K562 (cell line): Measurements from ENCODE around the gene TINAGL1.

Experiments used
- BACH1 ChIP-seq: fragments of 200-800 bp; sonication (Bioruptor generic); IDR thresholded peaks from 2 replicates; pipeline ENCODE4 v1.6.1; 2016; ENCODE audit warnings: missing genetic modification characterization, missing compliant biosample characterization
- BRF2 ChIP-seq: IDR thresholded peaks from 3 replicates; pipeline ENCODE4 v1.6.1; 2011; ENCODE audit warnings: borderline replicate concordance, mild to moderate bottlenecking; ENCODE audit not compliant: insufficient read length, insufficient read depth
- FOXJ3 ChIP-seq: sonication (generic); formaldehyde crosslinking; IDR thresholded peaks from 2 replicates; pipeline ENCODE4 v1.4.0; 2020; ENCODE audit warnings: mild to moderate bottlenecking, missing genetic modification reagents
- IRF2 ChIP-seq: sonication (generic); formaldehyde crosslinking; IDR thresholded peaks from 2 replicates; pipeline ENCODE4 v1.8.1; 2022; ENCODE audit warnings: mild to moderate bottlenecking, missing genetic modification reagents
- JUNB ChIP-seq: fragments of 450-650 bp; formaldehyde crosslinking; conservative IDR thresholded peaks from 2 replicates; pipeline ENCODE4 v1.4.0; 2020; ENCODE audit warnings: mild to moderate bottlenecking
- RAD51 ChIP-seq: fragments of 450-650 bp; IDR thresholded peaks from 2 replicates; pipeline ENCODE4 v1.7.1; 2016; ENCODE audit warnings: low read depth, mild to moderate bottlenecking, borderline replicate concordance
- TAF7 ChIP-seq: fragments of 450-650 bp; IDR thresholded peaks from 2 replicates; pipeline ENCODE4 v1.6.1; 2016; ENCODE audit warnings: missing genetic modification characterization, missing compliant biosample characterization
- ZNF239 ChIP-seq: fragments of 250-450 bp; sonication (Bioruptor Pico); IDR thresholded peaks from 2 replicates; pipeline ENCODE4 v1.4.0; 2020; ENCODE audit warnings: mild to moderate bottlenecking
- ZNF274 ChIP-seq: IDR thresholded peaks from 2 replicates; pipeline ENCODE4 v1.6.1; 2011; ENCODE audit warnings: low read depth, mild to moderate bottlenecking, low read length, moderate library complexity, borderline replicate concordance
- ZZZ3 ChIP-seq: fragments of 450-650 bp; IDR thresholded peaks from 2 replicates; pipeline ENCODE4 v1.6.1; 2016; ENCODE audit warnings: antibody characterized with exemption, mild to moderate bottlenecking, moderate library complexity
- TF ChIP-seq, protein P1 (sequence below): sonication (generic); formaldehyde crosslinking; IDR thresholded peaks from 2 replicates; pipeline ENCODE4 v1.9.0; 2022; ENCODE audit warnings: mild to moderate bottlenecking, missing genetic modification reagents
- TF ChIP-seq, protein P2 (sequence below), 2 experiments: fragments of 450-650 bp; formaldehyde crosslinking in 1 of 2; IDR thresholded peaks; 2 replicates each; pipeline versions ENCODE4 v1.4.0 to v1.6.1; 2014 to 2020; ENCODE audit warnings: mild to moderate bottlenecking in 2 of 2, borderline replicate concordance in 1 of 2, low read depth in 1 of 2

DNA sequence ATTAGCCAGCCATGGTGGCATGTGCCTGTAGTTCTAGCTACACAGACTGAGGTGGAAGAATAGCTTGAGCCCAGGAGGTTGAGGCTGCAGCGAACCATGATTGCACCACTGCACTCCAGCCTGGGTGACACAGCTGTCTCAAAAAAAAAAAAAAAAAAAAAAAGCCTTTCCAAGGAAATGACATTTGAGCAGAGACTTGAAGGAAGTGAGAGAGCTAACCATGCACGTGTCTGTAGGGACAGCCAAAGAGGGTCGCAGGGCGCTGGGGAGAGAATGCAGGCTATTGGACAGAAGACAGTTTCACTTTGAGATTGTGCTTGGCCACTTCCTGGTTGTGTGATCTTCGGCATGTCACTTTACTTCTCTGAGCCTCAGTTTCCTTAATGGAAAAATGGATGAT is 48.0 kb downstream of the TINAGL1 start:
- TF ChIP-seq IRF2 (CRISPR knock-in tag) (no peak), TAF7 (tag) (no peak), ZNF274 (no peak), BRF2 (no peak), ZNF239 (CRISPR knock-in tag) (no peak), FOXJ3 (CRISPR knock-in tag) (no peak), BACH1 (tag) (no peak), ZZZ3 (no peak), JUNB (CRISPR knock-in tag) (no peak), RAD51 (no peak)
- TF ChIP-seq, protein P1, sequence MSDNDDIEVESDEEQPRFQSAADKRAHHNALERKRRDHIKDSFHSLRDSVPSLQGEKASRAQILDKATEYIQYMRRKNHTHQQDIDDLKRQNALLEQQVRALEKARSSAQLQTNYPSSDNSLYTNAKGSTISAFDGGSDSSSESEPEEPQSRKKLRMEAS, result no peak
- TF ChIP-seq, protein P2, sequence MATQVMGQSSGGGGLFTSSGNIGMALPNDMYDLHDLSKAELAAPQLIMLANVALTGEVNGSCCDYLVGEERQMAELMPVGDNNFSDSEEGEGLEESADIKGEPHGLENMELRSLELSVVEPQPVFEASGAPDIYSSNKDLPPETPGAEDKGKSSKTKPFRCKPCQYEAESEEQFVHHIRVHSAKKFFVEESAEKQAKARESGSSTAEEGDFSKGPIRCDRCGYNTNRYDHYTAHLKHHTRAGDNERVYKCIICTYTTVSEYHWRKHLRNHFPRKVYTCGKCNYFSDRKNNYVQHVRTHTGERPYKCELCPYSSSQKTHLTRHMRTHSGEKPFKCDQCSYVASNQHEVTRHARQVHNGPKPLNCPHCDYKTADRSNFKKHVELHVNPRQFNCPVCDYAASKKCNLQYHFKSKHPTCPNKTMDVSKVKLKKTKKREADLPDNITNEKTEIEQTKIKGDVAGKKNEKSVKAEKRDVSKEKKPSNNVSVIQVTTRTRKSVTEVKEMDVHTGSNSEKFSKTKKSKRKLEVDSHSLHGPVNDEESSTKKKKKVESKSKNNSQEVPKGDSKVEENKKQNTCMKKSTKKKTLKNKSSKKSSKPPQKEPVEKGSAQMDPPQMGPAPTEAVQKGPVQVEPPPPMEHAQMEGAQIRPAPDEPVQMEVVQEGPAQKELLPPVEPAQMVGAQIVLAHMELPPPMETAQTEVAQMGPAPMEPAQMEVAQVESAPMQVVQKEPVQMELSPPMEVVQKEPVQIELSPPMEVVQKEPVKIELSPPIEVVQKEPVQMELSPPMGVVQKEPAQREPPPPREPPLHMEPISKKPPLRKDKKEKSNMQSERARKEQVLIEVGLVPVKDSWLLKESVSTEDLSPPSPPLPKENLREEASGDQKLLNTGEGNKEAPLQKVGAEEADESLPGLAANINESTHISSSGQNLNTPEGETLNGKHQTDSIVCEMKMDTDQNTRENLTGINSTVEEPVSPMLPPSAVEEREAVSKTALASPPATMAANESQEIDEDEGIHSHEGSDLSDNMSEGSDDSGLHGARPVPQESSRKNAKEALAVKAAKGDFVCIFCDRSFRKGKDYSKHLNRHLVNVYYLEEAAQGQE (IDR thresholded peaks at IDR 0.05; ENCODE audit: borderline replicate concordance), result no peak
- TF ChIP-seq, protein P2 (CRISPR knock-in tag; IDR thresholded peaks at IDR 0.05; ENCODE audit: low read depth), result no peak
